SKM-1 (cell line): ENCODE data around the gene MAPRE2.

Experiments
- DNase-seq: peaks from one replicate; lab custom pipeline; 2025; ENCODE audit not compliant: unreplicated experiment; lab: John Stamatoyannopoulos, UW

MAPRE2 gene

DNA sequence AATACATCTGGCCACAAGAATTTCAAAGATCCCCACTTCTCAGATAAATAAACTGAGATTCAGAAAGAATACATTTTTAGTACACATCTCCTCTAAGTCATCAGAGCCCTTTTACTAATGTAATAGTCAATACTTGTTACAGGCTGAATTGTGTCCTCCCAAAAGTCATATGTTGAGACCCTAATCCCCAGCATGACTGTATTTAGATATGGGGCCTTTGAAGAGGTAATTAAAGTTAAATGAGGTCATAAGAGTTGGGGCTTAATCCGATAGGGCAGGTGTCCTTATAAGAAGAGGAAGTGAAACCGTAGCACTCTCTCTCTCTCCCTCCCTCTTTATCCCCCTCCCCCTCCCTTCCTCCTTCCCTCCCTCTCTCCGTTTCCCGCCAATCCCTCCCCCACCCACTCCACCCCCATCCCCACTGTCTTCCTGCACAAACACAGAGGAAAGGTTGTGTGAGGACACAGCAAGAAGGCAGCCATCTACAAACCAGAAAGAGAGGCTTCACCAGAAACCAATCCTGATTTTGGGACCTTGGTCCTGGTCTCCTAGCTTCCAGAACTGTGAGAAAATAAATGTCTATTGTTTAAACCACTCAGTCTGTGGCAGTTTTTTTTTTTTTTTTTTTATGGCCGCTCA, 133.0 kb downstream of the MAPRE2 start:
- DNase-seq, result peak; percentile 76

DNA sequence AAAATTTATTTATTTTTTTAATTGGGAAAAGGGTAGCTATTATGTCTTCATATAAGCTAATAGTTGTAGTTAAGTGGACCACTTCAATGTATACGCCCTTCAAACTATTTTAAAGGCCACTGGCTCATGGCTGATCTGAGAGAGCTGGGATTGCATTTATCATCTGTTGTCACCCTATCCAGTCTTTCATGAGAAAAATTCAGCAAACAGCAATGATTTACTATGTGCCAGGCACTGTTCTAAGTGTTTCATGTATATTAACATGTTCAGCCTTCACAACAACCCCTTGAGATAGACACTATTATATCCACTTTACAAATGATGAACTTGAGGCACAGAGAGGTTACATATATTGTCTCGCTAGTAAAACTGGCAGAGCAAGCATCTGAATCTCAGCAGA, 133.5 kb downstream of the MAPRE2 start:
- no peak for DNase-seq

DNA sequence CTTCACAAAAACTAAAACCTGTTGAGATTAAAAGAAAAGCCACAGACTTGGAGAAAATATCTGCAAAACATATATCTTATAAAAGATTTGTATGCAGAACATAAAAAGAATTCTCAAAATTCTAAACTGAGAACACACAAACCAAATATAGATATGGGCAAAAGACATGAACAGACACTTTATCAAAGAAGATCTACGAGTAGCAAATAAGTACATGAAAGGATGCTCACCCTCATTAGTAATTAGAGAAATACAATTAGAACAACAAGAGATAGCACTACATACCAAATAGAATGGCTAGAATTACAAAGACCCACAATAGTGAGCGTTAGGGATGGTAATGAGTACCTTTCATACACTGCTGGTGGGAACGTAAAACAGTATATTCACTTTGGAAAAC, 135.7 kb downstream of the MAPRE2 start:
- no peak for DNase-seq

DNA sequence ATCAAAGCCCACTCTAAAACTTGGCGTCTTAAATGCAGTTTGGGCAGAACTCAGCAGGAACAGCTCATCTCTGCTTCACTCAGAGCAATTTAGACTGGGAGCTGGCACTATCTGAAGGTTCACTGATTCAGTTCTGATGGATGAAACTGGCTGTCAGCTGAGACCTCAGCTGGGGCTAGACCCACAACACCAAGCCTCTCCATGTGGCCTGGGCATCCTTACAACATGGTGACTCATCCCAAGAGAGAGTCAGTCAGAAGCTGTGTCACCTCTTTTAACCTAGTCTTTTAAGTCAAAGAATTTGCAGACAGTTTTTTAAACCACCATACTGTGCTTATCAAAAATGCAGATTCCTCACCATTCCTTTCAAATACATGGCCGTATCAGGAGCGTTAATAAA, 137.0 kb downstream of the MAPRE2 start:
- no peak for DNase-seq

DNA sequence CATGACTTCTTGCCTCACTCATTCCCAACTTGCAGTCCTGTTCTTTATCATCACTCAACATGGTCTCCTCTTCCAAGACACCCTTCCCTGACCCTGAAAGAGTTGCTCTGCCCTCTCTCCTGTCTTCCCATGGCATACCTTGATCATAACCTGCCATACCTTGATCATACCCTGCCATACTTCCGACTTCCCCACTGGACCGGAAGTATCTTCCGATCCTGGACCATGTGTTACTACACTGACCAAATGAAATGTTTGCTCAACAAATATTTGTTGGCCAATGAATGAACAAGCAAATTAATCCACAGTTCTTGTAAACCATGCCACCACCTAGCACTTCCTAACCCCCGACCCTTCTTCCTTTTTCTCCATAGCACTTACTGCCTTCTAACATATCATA, 138.7 kb downstream of the MAPRE2 start:
- no peak for DNase-seq

DNA sequence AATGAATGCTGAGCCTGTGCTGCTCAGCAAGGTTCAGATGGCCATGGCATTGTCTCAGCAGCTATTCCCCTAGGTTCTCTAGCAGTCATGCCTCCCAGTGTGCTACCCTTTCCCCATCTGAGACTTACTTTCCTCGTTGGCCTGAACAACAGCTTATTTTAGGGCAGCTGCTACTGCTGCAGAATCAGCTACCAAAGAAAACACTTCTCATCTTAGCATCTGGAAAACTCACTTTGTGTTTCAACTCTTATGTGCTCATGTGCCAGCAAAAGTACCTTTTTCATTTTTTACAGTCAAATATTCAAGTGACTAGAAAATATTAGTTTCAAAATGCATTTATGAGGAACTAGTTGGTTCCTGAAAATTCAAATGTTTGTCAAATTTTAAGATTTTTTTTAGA, 139.2 kb downstream of the MAPRE2 start:
- DNase-seq, result no peak

DNA sequence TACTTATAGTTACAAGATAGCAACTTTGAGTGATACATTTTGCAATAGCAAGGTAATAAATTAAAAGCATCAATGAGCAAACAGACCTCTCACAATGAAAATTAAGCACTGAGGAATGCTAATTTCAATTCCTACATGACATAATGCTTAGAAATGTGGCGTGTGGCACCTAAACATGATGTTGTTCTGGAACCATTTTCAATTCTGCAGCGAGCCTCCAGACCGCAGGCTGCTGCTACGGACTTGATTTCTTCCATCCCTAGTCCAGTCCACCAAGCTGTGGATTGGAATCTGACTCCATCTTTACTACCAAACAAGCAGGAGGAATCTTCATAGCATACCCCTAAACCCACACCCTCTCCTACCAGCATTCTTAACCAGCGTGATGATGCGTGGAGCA, 140.9 kb downstream of the MAPRE2 start:
- no peak for DNase-seq

DNA sequence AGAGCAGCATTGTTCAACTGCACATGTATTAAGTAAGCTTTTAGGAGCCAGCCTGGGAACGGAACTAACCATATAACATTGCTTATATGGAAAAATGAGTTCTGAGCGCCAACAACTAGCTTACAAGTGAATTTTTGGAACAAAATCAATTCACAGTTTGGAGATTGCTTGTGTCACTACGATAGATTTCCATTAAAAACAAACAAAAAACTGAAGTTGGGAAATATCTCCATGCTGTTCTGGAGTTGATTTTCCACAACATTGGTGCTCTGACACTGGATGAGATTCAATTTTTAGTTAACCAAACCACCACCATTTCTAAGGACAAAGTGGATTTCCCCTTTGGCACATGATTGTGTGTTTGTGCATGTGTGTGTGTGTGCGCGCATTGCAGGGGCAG, 142.7 kb downstream of the MAPRE2 start:
- no peak for DNase-seq

DNA sequence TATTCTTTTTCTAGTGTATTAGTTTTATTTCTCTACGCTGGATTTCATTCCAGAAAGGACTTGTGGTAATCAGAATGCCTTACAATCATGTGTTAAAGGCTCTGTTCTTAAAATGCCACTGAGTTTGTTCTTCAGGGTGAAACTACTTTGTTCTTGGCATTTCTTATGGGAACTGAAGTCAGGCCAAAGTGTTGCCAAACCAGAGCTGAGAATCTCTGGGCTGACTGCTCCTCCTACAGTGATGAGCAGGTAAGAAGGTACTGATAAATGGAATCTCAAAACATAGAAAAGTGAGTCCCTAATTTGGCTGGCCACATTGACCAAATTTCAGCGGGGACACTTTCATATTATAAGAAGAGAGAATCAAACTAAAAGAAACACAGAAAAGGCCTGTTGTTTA, 144.6 kb downstream of the MAPRE2 start:
- no peak for DNase-seq

DNA sequence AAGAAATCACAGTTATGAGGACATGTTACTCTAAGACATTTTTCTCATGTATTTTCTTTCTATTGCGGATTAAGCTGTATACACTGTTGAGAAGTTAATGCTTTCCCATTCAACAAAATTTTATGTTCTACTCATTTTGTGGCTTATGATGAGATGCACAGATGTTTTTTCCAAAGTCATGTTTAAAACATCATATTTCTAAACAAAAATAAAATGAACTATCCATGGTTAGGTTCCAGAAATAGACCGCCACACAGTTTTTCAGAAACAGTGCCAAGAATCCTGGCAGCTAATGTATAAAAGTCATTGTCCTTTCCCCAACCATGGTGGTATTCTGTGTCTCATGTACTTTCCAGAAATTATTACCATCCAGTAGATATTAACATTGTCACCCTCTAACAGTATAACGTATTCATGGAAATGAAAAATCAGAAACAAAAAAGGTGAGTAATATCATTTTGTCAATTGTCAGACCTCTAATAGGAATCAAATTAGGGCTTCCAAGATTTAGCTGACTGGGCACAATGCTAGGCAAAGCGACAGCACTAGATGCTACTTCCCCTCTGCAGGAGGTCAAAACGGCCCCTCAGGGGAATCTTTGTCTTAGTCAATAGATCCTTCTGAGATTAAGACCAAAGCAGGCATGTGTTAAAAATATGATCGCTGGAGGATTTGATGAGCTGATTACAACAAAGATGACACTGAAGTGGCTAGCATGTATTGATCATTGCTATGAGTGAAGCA, 145.2 kb downstream of the MAPRE2 start:
- DNase-seq, result no peak

DNA sequence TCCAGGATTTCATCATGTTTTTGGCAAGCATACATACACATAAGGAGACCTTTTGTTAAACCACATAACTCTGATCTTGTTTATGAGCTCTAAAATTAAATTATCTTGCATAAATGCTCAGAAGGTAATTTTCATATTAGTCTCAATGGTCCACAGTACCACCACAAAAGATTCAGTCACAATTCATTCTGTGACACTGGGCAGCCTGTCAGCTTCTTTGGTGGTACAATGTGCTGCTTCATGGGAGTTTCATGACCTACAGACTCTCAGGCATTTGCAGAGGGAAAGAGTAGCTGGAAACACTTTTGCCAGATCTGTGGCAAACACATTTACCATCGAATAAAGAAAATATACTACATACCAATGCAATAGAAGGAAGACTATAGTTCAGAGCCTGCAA, 148.3 kb downstream of the MAPRE2 start:
- no peak for DNase-seq

DNA sequence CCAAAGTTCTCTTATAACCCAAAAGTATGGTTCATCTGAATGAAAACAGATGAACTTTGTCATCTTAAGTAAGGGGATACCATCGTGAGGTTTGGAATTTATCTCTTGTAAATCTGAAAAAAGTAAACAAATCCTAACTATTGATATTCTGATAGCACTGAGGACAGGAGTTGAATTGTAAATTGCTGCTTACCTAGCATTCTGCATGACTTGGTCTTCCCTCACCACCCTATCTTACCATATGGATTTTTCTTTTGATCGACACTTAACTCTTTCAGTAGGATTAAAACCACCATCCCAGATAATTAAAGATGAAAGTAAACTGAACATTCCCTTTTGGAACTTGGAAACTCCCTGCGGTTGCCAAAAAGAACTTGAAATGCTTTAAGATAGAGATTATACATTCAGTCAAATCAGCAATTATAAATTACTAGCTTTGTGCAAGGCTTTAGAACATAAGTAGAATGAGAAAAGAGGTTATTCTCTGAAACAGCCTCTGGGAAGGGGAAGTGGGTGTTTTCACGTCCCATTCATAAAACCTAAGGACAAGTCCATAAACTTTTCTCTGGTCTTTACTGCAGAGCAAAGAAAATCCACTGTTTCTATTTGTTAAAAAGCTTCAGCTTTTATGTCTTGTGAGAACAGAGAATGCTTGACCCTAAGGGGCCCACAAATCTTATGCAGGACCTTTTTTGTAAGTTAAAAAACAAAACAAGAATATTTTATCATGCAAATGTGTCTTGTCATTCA, 149.9 kb downstream of the MAPRE2 start:
- no peak for DNase-seq

DNA sequence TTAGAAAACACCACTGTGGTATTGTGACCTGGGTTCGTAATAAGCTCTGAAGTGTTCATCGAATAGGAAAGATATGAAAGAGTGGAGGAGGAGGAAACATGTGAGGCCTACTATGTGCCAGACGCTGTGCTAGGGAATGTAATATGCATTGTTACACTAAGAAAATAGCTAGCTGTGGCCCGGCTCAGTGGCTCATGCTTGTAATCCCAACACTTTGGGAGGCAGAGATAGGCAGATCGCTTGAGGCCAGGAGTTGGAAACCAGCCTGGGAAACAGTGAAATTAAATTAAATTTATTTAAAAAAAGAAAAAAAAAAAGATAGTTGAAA, 150.4 kb downstream of the MAPRE2 start:
- DNase-seq, result no peak

DNA sequence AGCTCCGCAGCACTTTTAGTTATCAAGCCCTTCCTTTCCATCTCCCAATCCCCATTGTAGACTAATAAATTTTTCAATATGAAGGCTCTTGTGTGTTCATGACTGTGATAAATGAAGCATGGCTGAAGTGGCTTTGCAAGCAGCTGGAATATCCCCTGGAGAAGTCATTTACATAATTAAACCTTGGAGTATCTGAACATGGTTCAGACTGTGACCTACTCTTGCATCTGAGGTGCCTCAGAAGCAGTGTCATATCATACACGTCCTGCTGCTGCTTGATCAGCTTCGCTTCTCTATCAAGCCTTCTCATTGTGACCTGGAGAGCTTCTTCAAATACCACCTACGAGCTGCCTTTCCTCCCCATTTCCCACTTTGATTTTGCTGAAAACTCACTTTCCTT, 151.2 kb downstream of the MAPRE2 start:
- DNase-seq, result no peak
